Endodermal cell (in vitro differentiated cells): ENCODE data around the gene NCCRP1. TPM values are rescaled to one million over a fixed set of nuclear protein-coding genes. Genes with fewer than 3 reads are reported as not detected.

Experiments used
- DNase-seq: peaks from one replicate; pipeline ENCODE4 v3.0.0-alpha.2; 2017
- H3K27ac ChIP-seq: 2 replicates; pipeline ENCODE4 v1.5.1; 2013; ENCODE audit warnings: mild to moderate bottlenecking, low read depth, low read length, moderate library complexity
- H3K27me3 ChIP-seq: 2 replicates; pipeline ENCODE4 v1.6.1; 2013; ENCODE audit warnings: mild to moderate bottlenecking, low read length, moderate library complexity; ENCODE audit not compliant: insufficient read depth, control insufficient read depth, poor library complexity, severe bottlenecking
- H3K36me3 ChIP-seq: 2 replicates; pipeline ENCODE4 v1.7.0; 2013; ENCODE audit warnings: mild to moderate bottlenecking, low read length, moderate library complexity; ENCODE audit not compliant: control insufficient read depth, insufficient read depth
- H3K4me1 ChIP-seq: one replicate; pipeline ENCODE4 v1.7.0; 2013; ENCODE audit warnings: low read length; ENCODE audit not compliant: control insufficient read depth, insufficient read depth
- H3K4me3 ChIP-seq: 2 replicates; pipeline ENCODE4 v1.5.1; 2013; ENCODE audit warnings: mild to moderate bottlenecking, low read length, moderate library complexity
- H3K9ac ChIP-seq: 2 replicates; pipeline ENCODE4 v1.6.1; 2013; ENCODE audit warnings: mild to moderate bottlenecking, low read length, moderate library complexity; ENCODE audit not compliant: poor library complexity, severe bottlenecking; ENCODE audit errors: extremely low read depth
- H3K9me3 ChIP-seq: 2 replicates; pipeline ENCODE4 v1.6.1; 2013; ENCODE audit warnings: mild to moderate bottlenecking, low read length, moderate library complexity; ENCODE audit not compliant: control insufficient read depth
- H3K27ac Mint-ChIP-seq: 2 replicates; pipeline ENCODE4 v1.8.0; 2020; ENCODE audit warnings: mixed read lengths
- H3K27me3 Mint-ChIP-seq: 2 replicates; pipeline ENCODE4 v1.8.0; 2021; ENCODE audit warnings: mild to moderate bottlenecking, mixed read lengths; ENCODE audit not compliant: insufficient read depth
- H3K36me3 Mint-ChIP-seq: 2 replicates; pipeline ENCODE4 v1.8.0; 2020; ENCODE audit warnings: low read depth, mixed read lengths
- H3K4me1 Mint-ChIP-seq: 2 replicates; pipeline ENCODE4 v1.8.0; 2020; ENCODE audit warnings: mixed read lengths
- H3K4me3 Mint-ChIP-seq: 2 replicates; pipeline ENCODE4 v1.8.0; 2020; ENCODE audit warnings: mild to moderate bottlenecking, moderate library complexity, mixed read lengths
- H3K9me3 Mint-ChIP-seq: 2 replicates; pipeline ENCODE4 v1.8.0; 2020; ENCODE audit warnings: mild to moderate bottlenecking, mixed read lengths
- WGBS, 2 experiments: methylation state at CpG; one replicate each; pipeline versions ENCODE4 v1.1.5 to v1.1.7; 2013; ENCODE audit warnings: missing lambda C conversion rate in 2 of 2, mixed read lengths in 1 of 2; ENCODE audit not compliant: insufficient coverage in 1 of 2, insufficient read length in 1 of 2; 5-methylcytosine and 5-hydroxymethylcytosine counted together
- total RNA-seq, 2 donors: library from RNA; stranded (reverse); fragmentation: NEBNext Ultra II Directional in 1 of 2; extraction: Animal tissue kit (Norgen Biotek cat#: 25700) in 1 of 2; gene quantifications; 2 replicates in 1 of 2; 3 replicates in 1 of 2; pipeline ENCODE4 v1.2.1, GENCODE V29; 2021
- TF ChIP-seq, protein P1 (sequence below): fragments of 200-600 bp; sonication (generic); conservative IDR thresholded peaks from 2 replicates; pipeline ENCODE4 v1.5.0; 2021; ENCODE audit warnings: antibody characterized with exemption, mild to moderate bottlenecking

NCCRP1 gene
- total RNA-seq, 2 donors from 2014 or later, result 0.40 to 0.53 TPM

- no peak for DNase-seq
- H3K27me3 ChIP-seq, result no peaks in the 10 kb centered on the region
- H3K4me3 ChIP-seq, result no peak overlapping the region
- Mint-ChIP-seq H3K36me3 (peaks cover 31% of the 10 kb centered on the region), H3K9me3 (peaks cover 7% of the 10 kb centered on the region), H3K4me1 (no peaks in the 10 kb centered on the region), H3K27me3 (no peaks in the 10 kb centered on the region), H3K4me3 (no peak overlapping the region), H3K27ac (no peak overlapping the region)
- no peaks in the 10 kb centered on the region for H3K9me3 ChIP-seq
- WGBS, 2 experiments, result 91 to 93% methylated on average over 14 to 21 of the region's 21 CpGs
- no peak overlapping the region for H3K27ac ChIP-seq
- peaks cover 15% of the 10 kb centered on the region for H3K36me3 ChIP-seq
- TF ChIP-seq, protein P1, sequence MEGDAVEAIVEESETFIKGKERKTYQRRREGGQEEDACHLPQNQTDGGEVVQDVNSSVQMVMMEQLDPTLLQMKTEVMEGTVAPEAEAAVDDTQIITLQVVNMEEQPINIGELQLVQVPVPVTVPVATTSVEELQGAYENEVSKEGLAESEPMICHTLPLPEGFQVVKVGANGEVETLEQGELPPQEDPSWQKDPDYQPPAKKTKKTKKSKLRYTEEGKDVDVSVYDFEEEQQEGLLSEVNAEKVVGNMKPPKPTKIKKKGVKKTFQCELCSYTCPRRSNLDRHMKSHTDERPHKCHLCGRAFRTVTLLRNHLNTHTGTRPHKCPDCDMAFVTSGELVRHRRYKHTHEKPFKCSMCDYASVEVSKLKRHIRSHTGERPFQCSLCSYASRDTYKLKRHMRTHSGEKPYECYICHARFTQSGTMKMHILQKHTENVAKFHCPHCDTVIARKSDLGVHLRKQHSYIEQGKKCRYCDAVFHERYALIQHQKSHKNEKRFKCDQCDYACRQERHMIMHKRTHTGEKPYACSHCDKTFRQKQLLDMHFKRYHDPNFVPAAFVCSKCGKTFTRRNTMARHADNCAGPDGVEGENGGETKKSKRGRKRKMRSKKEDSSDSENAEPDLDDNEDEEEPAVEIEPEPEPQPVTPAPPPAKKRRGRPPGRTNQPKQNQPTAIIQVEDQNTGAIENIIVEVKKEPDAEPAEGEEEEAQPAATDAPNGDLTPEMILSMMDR, result no peak
- no peak overlapping the region for H3K9ac ChIP-seq
- H3K4me1 ChIP-seq, result no peaks in the 10 kb centered on the region
Observed at GRCh38 chr19:39181500-39182173, 15.1 kb upstream of the NCCRP1 start.

DNA sequence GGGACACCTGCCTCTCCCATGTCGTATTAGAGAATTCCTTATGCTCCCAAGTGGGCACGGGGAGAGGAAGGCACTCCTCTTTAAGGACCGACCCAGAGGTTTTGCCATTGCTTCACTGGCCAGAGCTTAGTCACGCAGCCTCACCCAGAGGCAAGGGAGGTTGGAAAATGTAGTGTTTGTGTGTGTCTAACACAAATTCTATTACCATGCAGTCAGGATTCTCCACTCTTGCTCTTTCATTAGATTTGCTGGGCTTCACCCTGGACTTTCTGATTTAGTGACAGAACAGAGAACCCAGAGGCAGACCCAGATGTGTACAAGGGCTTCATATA, 14.6 kb upstream of the NCCRP1 start:
- 60 to 90% methylated on average over 1 to 4 of the region's 4 CpGs for WGBS, 2 experiments
- no peaks in the 10 kb centered on the region for H3K27me3 Mint-ChIP-seq

DNA sequence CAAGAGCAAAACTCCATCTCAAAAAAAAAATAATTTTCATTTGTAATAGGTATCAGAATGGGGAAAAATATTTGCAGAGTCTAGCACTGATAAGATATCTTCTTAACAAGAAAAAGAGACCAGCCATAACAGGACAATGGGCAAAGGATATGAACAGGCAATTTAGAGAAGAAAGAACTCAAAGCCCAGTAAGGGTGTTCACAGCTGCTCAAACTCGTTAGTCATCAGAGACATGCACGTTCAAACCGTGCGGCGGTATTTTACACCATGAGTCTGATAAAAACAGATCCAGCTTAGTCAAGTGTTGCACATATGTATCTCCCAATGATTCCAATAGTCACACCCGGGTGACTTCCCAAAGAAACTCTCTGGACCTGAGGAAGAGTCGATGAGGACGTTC, 13.7 kb upstream of the NCCRP1 start:
- Histone ChIP-seq H3K9me3 (no peaks in the 10 kb centered on the region), H3K9ac (no peak overlapping the region), H3K36me3 (peaks cover 12% of the 10 kb centered on the region), H3K4me1 (no peaks in the 10 kb centered on the region), H3K4me3 (no peak overlapping the region), H3K27ac (no peak overlapping the region), H3K27me3 (no peaks in the 10 kb centered on the region)
- Mint-ChIP-seq H3K9me3 (peaks cover 10% of the 10 kb centered on the region), H3K36me3 (peaks cover 27% of the 10 kb centered on the region), H3K4me3 (no peak overlapping the region), H3K27me3 (no peaks in the 10 kb centered on the region), H3K27ac (no peak overlapping the region), H3K4me1 (peaks cover 2% of the 10 kb centered on the region)
- TF ChIP-seq, protein P1, result no peak
- DNase-seq, result no peak
- 93 to 99% methylated on average over 8 of the region's 8 CpGs for WGBS, 2 experiments

More for the DNA sequence above, 14.6 kb upstream of the NCCRP1 start:
- H3K27me3 ChIP-seq, result no peaks in the 10 kb centered on the region
- Mint-ChIP-seq H3K4me3 (no peak overlapping the region), H3K36me3 (peaks cover 29% of the 10 kb centered on the region), H3K4me1 (no peaks in the 10 kb centered on the region), H3K27ac (no peak overlapping the region), H3K9me3 (peaks cover 8% of the 10 kb centered on the region)
- H3K36me3 ChIP-seq, result peaks cover 13% of the 10 kb centered on the region
- no peak for DNase-seq
- H3K9me3 ChIP-seq, result no peaks in the 10 kb centered on the region
- H3K27ac ChIP-seq, result no peak overlapping the region
- no peak overlapping the region for H3K4me3 ChIP-seq
- TF ChIP-seq, protein P1, result no peak
- H3K4me1 ChIP-seq, result no peaks in the 10 kb centered on the region
- no peak overlapping the region for H3K9ac ChIP-seq
